Measurements from ENCODE around the gene BCKDHA. TPM values are rescaled to one million over a fixed set of nuclear protein-coding genes. Genes with fewer than 3 reads are reported as not detected.

Gene BCKDHA
- polyA plus RNA-seq, 1 of the 3 experiments (the other 2 are of a cell fraction), result 30.9 TPM

GRCh38 chr19:41420101-41420880 is 22.7 kb downstream of the BCKDHA start (continued):
- no peak for TF ChIP-seq REST (IDR thresholded peaks at IDR 0.05; ENCODE audit: low read depth, low read length)

GRCh38 chr19:41421314-41421713 is 23.7 kb downstream of the BCKDHA start:
- no peak overlapping the region for H3K4me3 ChIP-seq (ENCODE audit: low read depth in 2 of 2, low read length in 1 of 2)
- no peaks in the 10 kb centered on the region for H3K9me2 ChIP-seq
- peaks cover 3 to 28% of the 10 kb centered on the region in 2 experiments for H3K36me3 ChIP-seq (replicated peaks in 1 of 2; ENCODE audit: control insufficient read depth in 1 of 2, insufficient read depth in 2 of 2, low read length in 1 of 2)
- no peaks in the 10 kb centered on the region for H3K9me3 ChIP-seq
- H3K79me2 ChIP-seq (ENCODE audit: insufficient read depth), result no peaks in the 10 kb centered on the region
- H3K9ac ChIP-seq, result no peak overlapping the region
- no peak overlapping the region for H2AFZ ChIP-seq (ENCODE audit: low read depth)
- no peaks in the 10 kb centered on the region for H3F3A ChIP-seq (replicated peaks; ENCODE audit: insufficient read depth)
- DNase-seq, result no peak
- H3K4me2 ChIP-seq, result no peak overlapping the region
- ChIA-PET POLR2A (no interaction called here), CTCF (interaction anchor here (0.7 kb wide), 1 partner anchor 28 kb away, joined by 3 read pairs; no protein-coding TSS in a partner anchor)
- TF ChIP-seq JUND (IDR thresholded peaks at IDR 0.05) (no peak), YY1 (IDR thresholded peaks at IDR 0.05; ENCODE audit: low read depth) (no peak), GATA2 (CRISPR knock-in tag; IDR thresholded peaks at IDR 0.05) (no peak), POLR2AphosphoS5 (IDR thresholded peaks at IDR 0.05; ENCODE audit: low read depth, low read length) (no peak), RCOR1 (IDR thresholded peaks at IDR 0.05; ENCODE audit: low read length) (no peak), NFIC (IDR thresholded peaks at IDR 0.05; ENCODE audit: borderline replicate concordance) (no peak), TCF12 (IDR thresholded peaks at IDR 0.05) (no peak), RXRA (IDR thresholded peaks at IDR 0.05; ENCODE audit: borderline replicate concordance, low read depth) (no peak), EP300 (IDR thresholded peaks at IDR 0.05; ENCODE audit: borderline replicate concordance in 1 of 2, low read depth in 1 of 2, low read length in 1 of 2) (no peak), NRF1 (IDR thresholded peaks at IDR 0.05; ENCODE audit: low read depth, low read length) (no peak), FOXM1 (IDR thresholded peaks at IDR 0.05; ENCODE audit: low read depth) (no peak), FOSL2 (IDR thresholded peaks at IDR 0.05; ENCODE audit: borderline replicate concordance, low read depth) (no peak), USF2 (IDR thresholded peaks at IDR 0.05; ENCODE audit: borderline replicate concordance, low read depth, low read length) (no peak), MXI1 (IDR thresholded peaks at IDR 0.05; ENCODE audit: low read depth, low read length) (no peak), SIN3A (IDR thresholded peaks at IDR 0.05; ENCODE audit: borderline replicate concordance, low read depth, low read length) (no peak), FOXJ3 (CRISPR knock-in tag; IDR thresholded peaks at IDR 0.05) (no peak), ZBTB33 (IDR thresholded peaks at IDR 0.05; ENCODE audit: borderline replicate concordance, low read depth) (no peak)
- H3K27ac ChIP-seq (ENCODE audit: low read depth in 2 of 2, low read length in 1 of 2), result no peak overlapping the region
- no peaks in the 10 kb centered on the region for H3K4me1 ChIP-seq (ENCODE audit: control insufficient read depth in 1 of 2, insufficient read depth in 2 of 2, low read depth in 1 of 2, low read length in 1 of 2)
- H3K27me3 ChIP-seq (ENCODE audit: insufficient read depth), result no peaks in the 10 kb centered on the region
- WGBS (ENCODE audit: low lambda C conversion rate), result 90% methylated on average over 6 of the region's 6 CpGs
- H4K20me1 ChIP-seq (ENCODE audit: insufficient read depth), result no peaks in the 10 kb centered on the region
